H1 (cell line): ENCODE results near the gene NSG2.

Experiments
- CEBPB ChIP-seq: IDR thresholded peaks from 2 replicates; pipeline ENCODE4 v1.6.1; 2012; ENCODE audit warnings: low read depth, low read length
- KDM5A ChIP-seq: fragments of 200-600 bp; IDR thresholded peaks from 2 replicates; pipeline ENCODE4 v1.7.1; 2012; ENCODE audit warnings: mild to moderate bottlenecking, low read length, inconsistent platforms, mixed read lengths
- YY1 ChIP-seq: IDR thresholded peaks from 2 replicates; pipeline ENCODE4 v1.6.1; 2011; ENCODE audit warnings: low read depth, mild to moderate bottlenecking, low read length

DNA sequence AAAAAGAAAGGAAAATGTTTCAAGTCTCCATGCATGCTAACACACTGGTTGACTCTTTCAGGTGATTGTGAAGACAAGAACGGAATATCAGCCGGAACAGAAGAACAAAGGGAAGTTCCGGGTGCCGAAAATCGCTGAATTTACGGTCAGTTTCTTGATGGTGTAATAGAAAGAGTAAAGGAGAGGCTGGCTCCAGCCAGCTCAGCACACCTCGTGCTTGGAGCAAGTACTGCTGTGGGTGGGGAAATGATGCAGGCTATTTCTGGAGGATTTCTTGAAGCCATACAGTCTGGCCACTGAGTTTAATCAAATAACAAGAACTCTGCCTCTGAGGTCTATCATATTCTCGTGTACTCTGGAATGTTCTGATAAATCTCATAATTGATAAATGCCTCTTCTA, 18.7 kb downstream of the NSG2 start:
- TF ChIP-seq YY1 (no peak), KDM5A (no peak), CEBPB (no peak)
